Left colon (tissue), 2 donors: ENCODE data around the gene HCN4. TPM values are rescaled to one million over a fixed set of nuclear protein-coding genes. Genes with fewer than 3 reads are reported as not detected.
A peak's percentile ranks its signal among the peaks of the same experiment; 100 is the strongest.

Experiments used
- ATAC-seq: fragments of 200-7000 bp; cut with Tn5 transposase; one replicate; pipeline ENCODE4 v1.9.1; 2020; ENCODE audit warnings: mild to moderate bottlenecking, moderate library complexity
- DNase-seq, 2 donors: peaks; one replicate each; pipeline ENCODE4 v3.0.0-alpha.2; 2020
- intact Hi-C, 2 donors: fragments of 100-400 bp; cut with DNase I in 1 of 2; cut with micrococcal nuclease in 1 of 2; formaldehyde crosslinking; loops; one replicate each; pipeline versions ENCODE4 v1.11.2 to v1.14.0; 2022; cut with DNase I, micrococcal nuclease
- total RNA-seq, 2 donors: library from RNA; stranded (reverse); fragmentation: NEBNext Ultra II Directional; extraction: Animal tissue kit (Norgen Biotek cat#: 25700); gene quantifications; one replicate each; pipeline ENCODE4 v1.2.1, GENCODE V29; 2021
- donor health status: DM: no; HTN: no; CAD: no.
- donor health status: DM: yes; HTN: yes; CAD: no.

The HCN4 gene
- total RNA-seq, 2 donors from 2014 or later = 0.12 to 0.28 TPM

DNA sequence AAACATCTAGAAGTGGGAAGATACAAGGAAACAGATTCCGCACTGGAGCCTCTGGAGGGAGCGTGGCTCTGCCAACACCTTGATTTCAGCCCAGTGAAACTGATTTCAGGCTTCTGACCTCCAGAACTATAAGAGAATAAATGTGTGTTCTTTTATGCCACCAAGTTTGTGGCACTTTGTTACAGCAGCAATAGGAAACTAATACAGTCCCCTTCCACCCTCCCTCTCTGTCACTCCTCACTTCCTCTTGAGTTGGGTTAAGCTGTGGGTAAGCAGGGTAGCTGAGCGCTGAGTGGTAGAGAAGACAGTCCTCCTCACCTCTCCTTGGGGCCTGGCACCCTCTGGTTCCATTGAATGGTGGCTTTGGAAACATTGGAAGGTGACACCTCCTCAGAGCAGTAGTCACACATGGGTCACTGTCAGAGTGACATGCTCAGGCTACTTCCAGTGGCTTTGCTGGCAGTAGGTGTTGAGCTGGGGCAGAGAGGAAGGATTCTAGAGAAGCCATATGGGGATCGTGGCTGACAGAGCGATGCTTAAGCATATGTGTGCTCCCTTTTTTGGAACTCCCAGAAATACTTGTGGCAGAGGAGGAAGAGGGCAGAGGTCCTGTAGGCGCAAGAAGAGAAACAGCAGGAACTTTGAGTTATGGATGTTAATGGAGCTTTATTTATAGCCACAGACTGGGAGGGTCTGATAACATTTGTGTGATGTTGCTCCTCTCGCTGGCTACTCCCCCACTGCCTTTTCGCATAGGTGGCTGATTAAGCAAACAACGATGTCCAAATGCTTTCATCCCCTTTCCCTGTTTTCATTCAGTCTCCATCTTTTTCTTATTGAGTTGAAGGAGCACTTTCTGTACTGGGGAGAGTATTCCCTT is 14.8 kb upstream of the HCN4 start:
- intact Hi-C loops = no loop called here
- ATAC-seq (peak; percentile 12), DNase-seq (no peak)

GRCh38 chr15:73382115-73382514 is 13.4 kb upstream of the HCN4 start:
- ATAC-seq (no peak), DNase-seq (no peak)
- intact Hi-C loops = no loop called here

DNA sequence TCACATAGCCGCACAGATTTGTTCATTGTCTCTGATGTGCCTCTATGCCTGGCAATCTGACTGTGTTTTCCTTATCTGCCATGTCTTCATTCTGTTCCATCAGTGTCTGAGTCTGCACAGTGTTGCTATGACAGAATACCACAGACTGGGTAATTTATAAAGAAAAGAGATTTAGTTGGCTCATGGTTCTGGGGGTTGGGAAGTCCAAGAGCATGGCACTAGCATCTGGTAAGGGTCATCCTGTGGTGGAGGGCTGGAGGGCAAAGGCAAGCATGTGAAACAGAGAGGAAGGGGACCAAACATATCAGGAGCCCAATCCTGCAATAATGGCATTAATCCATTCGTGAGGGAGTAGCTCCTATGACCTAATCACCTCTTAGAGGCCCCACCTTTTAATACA is 11.9 kb upstream of the HCN4 start:
- intact Hi-C loops = no loop called here
- no peak for DNase-seq
- ATAC-seq = no peak

DNA sequence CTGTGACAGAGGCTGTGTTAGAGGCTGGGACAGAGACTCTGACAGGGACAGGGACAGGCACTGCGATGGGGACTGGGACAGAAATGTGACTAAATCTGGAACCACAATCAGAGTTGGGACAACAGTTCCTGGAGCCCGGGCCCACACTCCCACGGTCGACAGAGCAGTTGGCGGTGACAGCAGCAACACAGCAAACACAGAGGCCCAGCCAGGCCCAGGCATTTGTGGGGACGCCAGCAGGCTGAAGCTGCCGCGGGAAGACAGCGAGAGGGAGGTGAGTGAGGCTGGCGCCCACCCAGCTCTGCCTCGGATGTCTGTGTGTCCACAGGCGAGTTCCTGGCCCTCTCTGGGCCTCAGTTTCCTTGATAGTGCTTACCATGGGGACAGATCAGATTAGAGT is 9.3 kb upstream of the HCN4 start:
- no peak for ATAC-seq
- intact Hi-C loops = no loop called here
- no peak for DNase-seq

DNA sequence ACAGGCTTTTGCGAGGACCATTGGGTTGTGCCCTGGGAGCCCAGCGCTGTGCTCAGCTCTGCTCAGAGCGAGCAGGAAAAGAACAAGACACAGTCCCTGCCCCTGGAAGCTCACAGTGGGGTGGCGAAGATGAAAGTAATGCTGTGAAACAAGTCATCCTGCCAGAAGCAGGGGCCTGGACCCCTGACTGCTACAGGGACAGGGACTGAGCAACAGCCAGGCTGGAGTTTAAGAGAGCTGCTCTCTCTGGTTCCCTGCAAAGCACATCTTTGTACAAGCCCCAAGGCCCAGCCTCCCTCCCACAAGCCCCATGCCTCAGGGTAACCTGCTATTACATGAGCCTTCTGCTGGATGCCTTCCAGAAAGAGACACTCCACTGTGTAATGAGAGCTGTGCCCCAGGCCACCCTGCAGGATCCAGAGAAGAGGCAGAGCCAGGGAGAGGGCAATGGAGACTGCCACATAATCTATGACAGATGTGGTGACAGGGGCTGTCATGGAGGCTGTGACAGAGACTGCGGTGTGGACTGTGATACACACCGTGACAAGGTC is 7.1 kb upstream of the HCN4 start:
- ATAC-seq = no peak
- intact Hi-C loops = no loop called here

GRCh38 chr15:73375012-73375411 is 6.3 kb upstream of the HCN4 start:
- intact Hi-C loops = no loop called here
- DNase-seq = no peak
- no peak for ATAC-seq

More for the DNA sequence above, 7.1 kb upstream of the HCN4 start:
- no peak for DNase-seq

GRCh38 chr15:73374604-73375003 is 5.8 kb upstream of the HCN4 start:
- ATAC-seq = no peak
- intact Hi-C loops = no loop called here
- no peak for DNase-seq

DNA sequence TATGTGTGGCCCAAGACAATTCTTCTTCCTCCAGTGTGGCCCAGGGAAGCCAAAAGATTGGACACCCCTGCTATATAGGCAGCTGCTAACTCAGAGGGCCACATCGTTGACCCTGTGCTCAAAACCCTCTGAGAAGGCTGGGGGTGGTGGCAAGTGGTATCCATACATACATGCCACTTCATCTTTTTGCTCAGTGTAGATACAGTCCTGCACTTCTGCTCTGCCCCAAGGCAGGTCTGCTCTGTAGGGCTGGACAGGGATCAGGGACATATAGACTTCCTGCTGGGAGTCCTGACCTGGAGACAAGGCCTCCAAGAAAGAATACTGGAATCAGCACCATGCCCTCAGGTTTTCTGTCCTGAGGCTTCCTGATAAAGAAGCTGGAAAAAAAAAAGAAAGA is 4.5 kb upstream of the HCN4 start:
- intact Hi-C loops = no loop called here
- DNase-seq (no peak), ATAC-seq (no peak)

DNA sequence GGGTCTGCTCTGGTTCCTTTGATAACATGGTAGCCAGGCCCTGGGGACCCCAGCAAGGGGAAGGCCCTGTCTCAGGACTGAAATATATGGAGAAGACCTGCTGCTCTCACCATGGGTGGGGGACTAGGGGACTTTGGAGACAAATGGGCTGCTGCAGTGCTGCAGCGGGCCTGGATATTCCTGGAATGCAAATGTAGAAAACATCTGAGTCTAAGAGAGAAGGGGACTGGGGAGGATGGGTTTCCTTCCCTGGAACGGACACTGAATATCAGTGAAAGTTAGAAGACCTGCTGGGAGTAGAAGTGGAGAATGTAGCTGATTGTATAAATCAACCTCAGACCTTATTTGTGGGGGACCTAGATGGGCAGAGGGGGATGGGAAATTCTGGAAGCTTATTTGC is 3.1 kb upstream of the HCN4 start:
- ATAC-seq (no peak), DNase-seq (no peak)
- intact Hi-C loops = no loop called here

GRCh38 chr15:73370151-73370550 is 1.4 kb upstream of the HCN4 start:
- no peak for DNase-seq
- intact Hi-C loops = no loop called here
- ATAC-seq = no peak

GRCh38 chr15:73369154-73369694 is 466 bp upstream of the HCN4 start:
- ATAC-seq (no peak), DNase-seq (no peak)
- intact Hi-C loops = no loop called here

DNA sequence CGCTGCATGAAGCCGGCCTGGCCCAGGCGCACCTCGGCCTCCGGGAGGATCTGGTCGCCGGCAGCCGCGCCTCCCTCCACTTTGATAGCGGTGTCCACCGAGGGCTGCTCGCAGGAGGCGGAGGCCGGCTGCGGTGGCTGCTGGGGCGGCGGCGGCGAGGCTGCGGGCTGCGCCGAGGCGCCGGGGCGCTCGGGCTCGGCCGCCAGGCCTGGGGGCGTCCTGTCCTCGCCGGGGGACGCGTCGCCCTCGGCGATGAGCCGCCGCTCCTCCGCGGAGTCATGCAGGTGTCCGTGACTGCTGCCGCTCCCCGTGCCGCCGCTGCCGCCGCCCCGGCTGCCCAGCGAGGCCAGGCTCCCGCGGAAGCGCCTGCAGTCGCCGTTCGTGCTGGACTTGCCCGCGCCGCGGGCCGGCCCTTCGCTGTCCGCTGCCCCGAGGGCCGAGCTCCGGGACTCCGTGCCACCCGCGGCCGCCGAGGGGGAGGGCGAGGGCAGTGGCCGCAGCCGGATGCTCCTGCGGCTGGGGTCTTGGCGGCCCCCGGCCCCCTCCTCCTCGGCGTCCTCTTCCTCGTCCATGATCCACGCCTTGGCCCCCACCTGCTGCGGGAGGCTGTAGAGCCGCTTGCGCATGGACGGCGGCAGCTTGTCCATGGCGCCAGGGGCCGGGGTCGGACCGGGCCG is 996 bp downstream of the HCN4 start:
- intact Hi-C loops = no loop called here
- no peak for ATAC-seq
- DNase-seq = no peak

GRCh38 chr15:73366766-73367623 is 1.8 kb downstream of the HCN4 start:
- intact Hi-C loops = no loop called here
- ATAC-seq (no peak), DNase-seq (no peak)

GRCh38 chr15:73364070-73364469 is 4.7 kb downstream of the HCN4 start:
- DNase-seq = no peak
- intact Hi-C loops = no loop called here

DNA sequence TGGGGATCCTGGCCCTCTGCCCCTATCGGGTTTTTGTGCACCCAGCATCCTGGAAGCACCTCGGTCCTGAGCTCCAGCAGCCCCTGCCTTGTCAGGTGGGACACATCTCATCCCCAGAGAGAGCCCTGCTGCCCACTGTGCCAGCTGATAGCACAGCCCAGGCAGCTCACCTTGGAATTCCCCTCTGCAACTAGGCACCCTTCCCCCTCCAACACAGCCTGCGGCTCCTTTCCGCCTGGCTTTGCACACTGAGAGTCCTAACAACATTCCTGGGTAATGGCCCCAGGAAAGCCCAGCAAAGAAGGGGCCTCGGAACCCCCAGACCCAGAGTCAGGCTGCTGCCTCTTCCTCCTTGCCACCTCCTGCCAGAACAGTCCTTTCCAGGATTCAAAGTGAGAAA is 5.9 kb downstream of the HCN4 start:
- intact Hi-C loops = no loop called here
- DNase-seq (no peak), ATAC-seq (no peak)

More at GRCh38 chr15:73364070-73364469, 4.7 kb downstream of the HCN4 start:
- ATAC-seq = no peak

DNA sequence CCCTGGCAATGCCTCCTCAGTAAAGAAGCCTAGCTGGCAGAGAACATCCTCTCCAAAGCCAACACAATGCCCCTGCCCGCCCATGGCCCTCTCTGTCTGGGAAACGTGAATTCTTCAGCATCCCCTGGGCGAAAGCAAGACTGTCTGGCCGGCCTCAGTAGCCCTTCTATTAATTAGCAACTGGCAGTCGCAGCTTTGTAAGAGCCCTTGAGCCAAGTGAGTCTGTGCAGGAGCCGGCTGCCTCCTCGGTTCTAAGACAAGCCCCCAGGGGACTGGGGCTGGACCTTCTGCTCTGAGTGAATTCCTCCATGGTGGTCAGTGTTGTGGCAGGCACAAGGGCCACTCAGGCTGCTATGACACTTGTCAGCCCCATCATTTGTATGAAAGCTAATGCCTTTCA is 7.4 kb downstream of the HCN4 start:
- no peak for ATAC-seq
- DNase-seq = no peak
- intact Hi-C loops = no loop called here

DNA sequence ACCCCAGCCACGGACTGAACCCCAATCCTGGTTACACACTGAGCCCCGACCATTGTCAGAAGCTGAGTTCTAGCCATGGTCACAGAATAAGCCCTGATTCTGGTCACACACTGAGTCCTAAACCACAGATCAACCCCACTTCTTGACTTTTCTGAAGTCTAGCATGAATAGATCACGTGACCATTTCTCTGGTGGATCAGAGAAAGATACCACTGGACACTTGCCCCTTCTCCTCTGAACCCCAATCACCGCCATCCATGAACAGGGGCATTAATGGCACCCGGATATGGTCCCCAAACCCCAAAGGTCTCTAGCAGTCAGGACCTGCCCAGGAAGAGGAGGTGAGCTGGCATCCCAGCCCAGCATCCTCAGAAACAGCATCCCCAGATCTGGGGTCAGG is 9.1 kb downstream of the HCN4 start:
- intact Hi-C loops = no loop called here
- DNase-seq (no peak), ATAC-seq (no peak)

GRCh38 chr15:73357999-73358665 is 10.6 kb downstream of the HCN4 start:
- ATAC-seq (peak; percentile 99), DNase-seq (peak; percentile 62 to 69)
- intact Hi-C loops = no loop called here
